SK-N-SH (cell line): ENCODE data around the gene PIN1. TPM values are rescaled to one million over a fixed set of nuclear protein-coding genes. Genes with fewer than 3 reads are reported as not detected.
A peak's percentile ranks its signal among the peaks of the same experiment; 100 is the strongest.

Experiments used
- CTCF ChIA-PET: fragments of 300-600, 350-600 bp; formaldehyde crosslinking; extraction: SDS; loops from one replicate; lab custom pipeline; 2021; lab: Yijun Ruan, JAX
- POLR2A ChIA-PET: fragments of 350-600 bp; sonication (Branson Sonifier 250); formaldehyde crosslinking; extraction: SDS; loops from one replicate; lab custom pipeline; 2020; ENCODE audit warnings: antibody characterized with exemption, inconsistent platforms; lab: Yijun Ruan, JAX
- DNase-seq: peaks from one replicate; pipeline ENCODE4 v3.0.0; 2012
- H2AFZ ChIP-seq: fragments of 200-600 bp; sonication (generic); 2 replicates; pipeline ENCODE4 v1.8.1; 2016; ENCODE audit warnings: antibody characterized with exemption, mild to moderate bottlenecking, low read depth
- H3F3A ChIP-seq: fragments of 200-600 bp; sonication (generic); replicated peaks from 2 replicates; pipeline ENCODE3; 2016; ENCODE audit warnings: antibody characterized with exemption, mild to moderate bottlenecking; ENCODE audit not compliant: insufficient read depth
- H3K27ac ChIP-seq, 2 experiments: fragments of 200-500 bp in 1 of 2; fragments of 200-600 bp in 1 of 2; sonication (Bioruptor generic) in 1 of 2; sonication (generic), shearing (Covaris generic) in 1 of 2; 2 replicates each; pipeline versions ENCODE4 v1.5.1 to v1.6.1; 2014 to 2016; ENCODE audit warnings: low read depth in 2 of 2, inconsistent platforms in 1 of 2, low read length in 1 of 2, mild to moderate bottlenecking in 1 of 2, mixed read lengths in 1 of 2
- H3K27me3 ChIP-seq: fragments of 200-600 bp; sonication (generic), shearing (Covaris generic); 2 replicates; pipeline ENCODE4 v1.6.1; 2016; ENCODE audit warnings: mixed run types; ENCODE audit not compliant: insufficient read depth
- H3K36me3 ChIP-seq, 2 experiments: fragments of 200-500 bp in 1 of 2; fragments of 200-600 bp in 1 of 2; sonication (Bioruptor generic) in 1 of 2; sonication (generic) in 1 of 2; replicated peaks in 1 of 2; 2 replicates each; pipeline versions ENCODE3 to v1.5.1; 2014 to 2016; ENCODE audit warnings: low read length in 1 of 2, mild to moderate bottlenecking in 1 of 2; ENCODE audit not compliant: insufficient read depth in 2 of 2, control insufficient read depth in 1 of 2
- H3K4me1 ChIP-seq, 2 experiments: fragments of 200-500 bp in 1 of 2; fragments of 200-600 bp in 1 of 2; sonication (Bioruptor generic) in 1 of 2; sonication (generic), shearing (Covaris generic) in 1 of 2; 2 replicates each; pipeline versions ENCODE4 v1.5.1 to v1.6.1; 2014 to 2016; ENCODE audit warnings: low read depth in 1 of 2, low read length in 1 of 2, mixed run types in 1 of 2; ENCODE audit not compliant: insufficient read depth in 2 of 2, control insufficient read depth in 1 of 2
- H3K4me2 ChIP-seq: fragments of 200-600 bp; sonication (generic), shearing (Covaris generic); 2 replicates; pipeline ENCODE4 v1.6.1; 2017; ENCODE audit warnings: mixed run types
- H3K4me3 ChIP-seq, 2 experiments: fragments of 200-500 bp in 1 of 2; fragments of 200-600 bp in 1 of 2; sonication (Bioruptor generic) in 1 of 2; sonication (generic), shearing (Covaris generic) in 1 of 2; 2 replicates each; pipeline versions ENCODE4 v1.5.1 to v1.8.1; 2014 to 2016; ENCODE audit warnings: low read depth in 2 of 2, inconsistent platforms in 1 of 2, low read length in 1 of 2, mild to moderate bottlenecking in 1 of 2, mixed read lengths in 1 of 2, moderate library complexity in 1 of 2
- H3K79me2 ChIP-seq: fragments of 200-600 bp; sonication (generic); 2 replicates; pipeline ENCODE4 v1.8.1; 2017; ENCODE audit warnings: mild to moderate bottlenecking; ENCODE audit not compliant: insufficient read depth
- H3K9ac ChIP-seq: fragments of 200-600 bp; sonication (generic); 2 replicates; pipeline ENCODE4 v1.6.1; 2017; ENCODE audit warnings: mixed run types
- H3K9me2 ChIP-seq: fragments of 200-600 bp; sonication (generic); 2 replicates; pipeline ENCODE4 v1.6.1; 2017; ENCODE audit warnings: mixed run types
- H3K9me3 ChIP-seq: fragments of 200-600 bp; sonication (generic); 2 replicates; pipeline ENCODE4 v1.6.1; 2017; ENCODE audit warnings: mixed run types, mild to moderate bottlenecking, moderate library complexity
- H4K20me1 ChIP-seq: fragments of 200-600 bp; sonication (generic); 2 replicates; pipeline ENCODE4 v1.6.1; 2017; ENCODE audit warnings: mild to moderate bottlenecking, mixed run types; ENCODE audit not compliant: insufficient read depth
- EZH2phosphoT487 ChIP-seq: fragments of 200-600 bp; sonication (generic); IDR thresholded peaks from 2 replicates; pipeline ENCODE4 v1.6.1; 2017; ENCODE audit warnings: low read depth, mixed run types, mild to moderate bottlenecking, antibody characterized with exemption, moderate library complexity, borderline replicate concordance
- FOXJ3 ChIP-seq: sonication (generic); formaldehyde crosslinking; IDR thresholded peaks from 2 replicates; pipeline ENCODE4 v1.5.1; 2020; ENCODE audit warnings: mild to moderate bottlenecking, missing genetic modification reagents
- GABPA ChIP-seq: IDR thresholded peaks from 2 replicates; pipeline ENCODE4 v1.4.0; 2012; ENCODE audit warnings: low read depth, mild to moderate bottlenecking
- GATA2 ChIP-seq: sonication (generic); formaldehyde crosslinking; IDR thresholded peaks from 2 replicates; pipeline ENCODE4 v1.5.0; 2020; ENCODE audit warnings: mild to moderate bottlenecking, missing genetic modification reagents
- IRF3 ChIP-seq: fragments of 150-350 bp; IDR thresholded peaks from 2 replicates; pipeline ENCODE4 v1.6.1; 2016; ENCODE audit warnings: mild to moderate bottlenecking, low read depth, low read length
- MEF2A ChIP-seq: IDR thresholded peaks from 2 replicates; pipeline ENCODE4 v1.4.0; 2012; ENCODE audit warnings: low read depth, borderline replicate concordance
- PBX3 ChIP-seq: IDR thresholded peaks from 2 replicates; pipeline ENCODE4; 2012
- RCOR1 ChIP-seq: fragments of 150-350 bp; IDR thresholded peaks from 2 replicates; pipeline ENCODE4 v1.6.1; 2017; ENCODE audit warnings: antibody characterized with exemption, low read length
- SMC3 ChIP-seq: IDR thresholded peaks from 2 replicates; pipeline ENCODE4 v1.6.1; 2012; ENCODE audit warnings: low read depth, low read length, improper control_type of control experiment
- TCF12 ChIP-seq: IDR thresholded peaks from 2 replicates; pipeline ENCODE4 v1.4.0; 2012
- YY1 ChIP-seq: IDR thresholded peaks from 2 replicates; pipeline ENCODE4 v1.4.0; 2012; ENCODE audit warnings: low read depth, mild to moderate bottlenecking
- WGBS: methylation state at CpG from one replicate; pipeline ENCODE4 v1.1.6; 2017; ENCODE audit warnings: low lambda C conversion rate; 5-methylcytosine and 5-hydroxymethylcytosine counted together
- polyA plus RNA-seq, 3 experiments: library from polyadenylated mRNA; depleted of rRNA; stranded (reverse); fragments of >200 nt; gene quantifications; 2 replicates each; pipeline ENCODE4 v1.2.3, GENCODE V29; 2012
- TF ChIP-seq, protein P1 (sequence below): IDR thresholded peaks from 2 replicates; pipeline ENCODE4 v1.6.1; 2012; ENCODE audit warnings: mild to moderate bottlenecking, low read depth, low read length, moderate library complexity
- TF ChIP-seq, protein P2 (sequence below): fragments of 200-600 bp; sonication (generic); IDR thresholded peaks from 2 replicates; pipeline ENCODE4 v1.6.1; 2017; ENCODE audit warnings: antibody characterized with exemption, mild to moderate bottlenecking, moderate library complexity

Gene PIN1
- polyA plus RNA-seq, 1 of the 3 experiments (the other 2 are of a cell fraction): 148 TPM

- ChIA-PET POLR2A (no interaction called here), CTCF (no interaction called here)
- no peak for TF ChIP-seq YY1
- no peak for TF ChIP-seq FOXJ3 (CRISPR knock-in tag)
- no peak for TF ChIP-seq GABPA
- no peak for TF ChIP-seq SMC3
- no peak for TF ChIP-seq IRF3
- TF ChIP-seq PBX3: no peak
- TF ChIP-seq RCOR1: no peak
- TF ChIP-seq EZH2phosphoT487: no peak
- TF ChIP-seq TCF12: no peak
- TF ChIP-seq, protein P1, sequence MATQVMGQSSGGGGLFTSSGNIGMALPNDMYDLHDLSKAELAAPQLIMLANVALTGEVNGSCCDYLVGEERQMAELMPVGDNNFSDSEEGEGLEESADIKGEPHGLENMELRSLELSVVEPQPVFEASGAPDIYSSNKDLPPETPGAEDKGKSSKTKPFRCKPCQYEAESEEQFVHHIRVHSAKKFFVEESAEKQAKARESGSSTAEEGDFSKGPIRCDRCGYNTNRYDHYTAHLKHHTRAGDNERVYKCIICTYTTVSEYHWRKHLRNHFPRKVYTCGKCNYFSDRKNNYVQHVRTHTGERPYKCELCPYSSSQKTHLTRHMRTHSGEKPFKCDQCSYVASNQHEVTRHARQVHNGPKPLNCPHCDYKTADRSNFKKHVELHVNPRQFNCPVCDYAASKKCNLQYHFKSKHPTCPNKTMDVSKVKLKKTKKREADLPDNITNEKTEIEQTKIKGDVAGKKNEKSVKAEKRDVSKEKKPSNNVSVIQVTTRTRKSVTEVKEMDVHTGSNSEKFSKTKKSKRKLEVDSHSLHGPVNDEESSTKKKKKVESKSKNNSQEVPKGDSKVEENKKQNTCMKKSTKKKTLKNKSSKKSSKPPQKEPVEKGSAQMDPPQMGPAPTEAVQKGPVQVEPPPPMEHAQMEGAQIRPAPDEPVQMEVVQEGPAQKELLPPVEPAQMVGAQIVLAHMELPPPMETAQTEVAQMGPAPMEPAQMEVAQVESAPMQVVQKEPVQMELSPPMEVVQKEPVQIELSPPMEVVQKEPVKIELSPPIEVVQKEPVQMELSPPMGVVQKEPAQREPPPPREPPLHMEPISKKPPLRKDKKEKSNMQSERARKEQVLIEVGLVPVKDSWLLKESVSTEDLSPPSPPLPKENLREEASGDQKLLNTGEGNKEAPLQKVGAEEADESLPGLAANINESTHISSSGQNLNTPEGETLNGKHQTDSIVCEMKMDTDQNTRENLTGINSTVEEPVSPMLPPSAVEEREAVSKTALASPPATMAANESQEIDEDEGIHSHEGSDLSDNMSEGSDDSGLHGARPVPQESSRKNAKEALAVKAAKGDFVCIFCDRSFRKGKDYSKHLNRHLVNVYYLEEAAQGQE: no peak
- no peak for TF ChIP-seq GATA2 (CRISPR knock-in tag)
- TF ChIP-seq, protein P2, sequence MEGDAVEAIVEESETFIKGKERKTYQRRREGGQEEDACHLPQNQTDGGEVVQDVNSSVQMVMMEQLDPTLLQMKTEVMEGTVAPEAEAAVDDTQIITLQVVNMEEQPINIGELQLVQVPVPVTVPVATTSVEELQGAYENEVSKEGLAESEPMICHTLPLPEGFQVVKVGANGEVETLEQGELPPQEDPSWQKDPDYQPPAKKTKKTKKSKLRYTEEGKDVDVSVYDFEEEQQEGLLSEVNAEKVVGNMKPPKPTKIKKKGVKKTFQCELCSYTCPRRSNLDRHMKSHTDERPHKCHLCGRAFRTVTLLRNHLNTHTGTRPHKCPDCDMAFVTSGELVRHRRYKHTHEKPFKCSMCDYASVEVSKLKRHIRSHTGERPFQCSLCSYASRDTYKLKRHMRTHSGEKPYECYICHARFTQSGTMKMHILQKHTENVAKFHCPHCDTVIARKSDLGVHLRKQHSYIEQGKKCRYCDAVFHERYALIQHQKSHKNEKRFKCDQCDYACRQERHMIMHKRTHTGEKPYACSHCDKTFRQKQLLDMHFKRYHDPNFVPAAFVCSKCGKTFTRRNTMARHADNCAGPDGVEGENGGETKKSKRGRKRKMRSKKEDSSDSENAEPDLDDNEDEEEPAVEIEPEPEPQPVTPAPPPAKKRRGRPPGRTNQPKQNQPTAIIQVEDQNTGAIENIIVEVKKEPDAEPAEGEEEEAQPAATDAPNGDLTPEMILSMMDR: no peak
- TF ChIP-seq MEF2A: no peak
- Histone ChIP-seq H3K9me2 (no peaks in the 10 kb centered on the region), H3K9ac (peak overlapping the region; percentile 89), H3K4me2 (peak overlapping the region; percentile 98), H2AFZ (peak overlapping the region; percentile 86), H3K36me3 (peaks cover 0 to 22% of the 10 kb centered on the region in 2 experiments), H4K20me1 (no peaks in the 10 kb centered on the region), H3K79me2 (peaks cover 54% of the 10 kb centered on the region), H3K9me3 (no peaks in the 10 kb centered on the region), H3K4me1 (peaks cover 0 to 9% of the 10 kb centered on the region in 2 experiments; a peak in 1 of 4 replicates), H3K4me3 (peak overlapping the region; percentile 86 to 97), H3F3A (peaks cover 10% of the 10 kb centered on the region), H3K27me3 (no peaks in the 10 kb centered on the region), H3K27ac (peak overlapping the region; percentile 93 to 98)
- WGBS: 22% methylated on average over 8 of the region's 39 CpGs
- no peak for DNase-seq
Observed at GRCh38 chr19:9818175-9818733, 16.9 kb upstream of the PIN1 start.
